Sigmoid colon (tissue), 7 donors: Measurements from ENCODE around the gene DYNAP. TPM values are rescaled to one million over a fixed set of nuclear protein-coding genes. Genes with fewer than 3 reads are reported as not detected.

Source experiments
- DNase-seq: peaks from one replicate; pipeline ENCODE4 v3.0.0-alpha.2; 2019
- H3K27ac ChIP-seq, 4 donors: fragments of 200-600 bp; sonication (generic); one replicate each; pipeline ENCODE4 v1.5.1; 2016 to 2019; ENCODE audit warnings: mild to moderate bottlenecking in 1 of 4
- H3K27me3 ChIP-seq, 3 donors: fragments of 200-600 bp; sonication (generic); one replicate each; pipeline ENCODE4 v1.5.1; 2019; ENCODE audit warnings: mild to moderate bottlenecking in 1 of 3
- H3K36me3 ChIP-seq, 4 donors: fragments of 200-600 bp; sonication (generic); one replicate each; pipeline ENCODE4 v1.5.1; 2016 to 2019
- H3K4me1 ChIP-seq, 4 donors: fragments of 200-600 bp; sonication (generic); one replicate each; pipeline ENCODE4 v1.5.1; 2017 to 2019
- H3K4me3 ChIP-seq, 4 donors: fragments of 200-600 bp; sonication (generic); one replicate each; pipeline ENCODE4 v1.5.1; 2017 to 2019; ENCODE audit warnings: mild to moderate bottlenecking in 2 of 4, moderate library complexity in 1 of 4
- H3K9me3 ChIP-seq, 4 donors: fragments of 200-600 bp in 3 of 4; sonication (generic) in 3 of 4; one replicate each; pipeline versions ENCODE4 v1.5.1 to v1.6.1; 2013 to 2019
- EP300 ChIP-seq, 4 donors: sonication (generic); formaldehyde crosslinking; IDR thresholded peaks; one replicate each; pipeline ENCODE4 v1.6.1; 2017; ENCODE audit warnings: antibody characterized with exemption in 4 of 4
- POLR2A ChIP-seq, 2 donors: fragments of 450-650 bp; IDR thresholded peaks; one replicate each; pipeline ENCODE4 v1.6.1; 2016; ENCODE audit warnings: antibody characterized with exemption in 2 of 2, mild to moderate bottlenecking in 2 of 2, moderate library complexity in 2 of 2
- POLR2AphosphoS5 ChIP-seq, 4 donors: sonication (generic); formaldehyde crosslinking; IDR thresholded peaks; one replicate each; pipeline ENCODE4 v1.6.1; 2017; ENCODE audit warnings: antibody characterized with exemption in 4 of 4
- WGBS, 2 donors: extraction: QIAGEN DNeasy Blood & Tissue Kit; methylation state at CpG; one replicate each; pipeline ENCODE4 v1.1.7; 2013; 5-methylcytosine and 5-hydroxymethylcytosine counted together
- intact Hi-C: fragments of 100-400 bp; cut with DNase I; formaldehyde crosslinking; loops from one replicate; pipeline ENCODE4 v1.15.1; 2023
- polyA plus RNA-seq, 3 donors: library from polyadenylated mRNA; stranded (reverse); fragments of 200-250 nt; gene quantifications; one replicate each; pipeline ENCODE4 v1.2.3, GENCODE V29; 2013
- total RNA-seq, 4 donors: library from RNA; depleted of rRNA; stranded (reverse); fragments of >200 nt; gene quantifications; one replicate each; pipeline ENCODE4 v1.1.0, GENCODE V29; 2016
- TF ChIP-seq, protein P1 (sequence below), 4 experiments: fragments of 450-650 bp in 3 of 4; fragments of 200-600 bp in 1 of 4; IDR thresholded peaks; one replicate each; pipeline ENCODE4 v1.5.1; 2016 to 2019; ENCODE audit warnings: antibody characterized with exemption in 4 of 4, mild to moderate bottlenecking in 3 of 4, moderate library complexity in 2 of 4
- donor health status: healthy with polysubstance abuse.
- donor health status: Bipolar disorder and iron deficiency.
- donor health status: healthy.

DYNAP gene, protein sequence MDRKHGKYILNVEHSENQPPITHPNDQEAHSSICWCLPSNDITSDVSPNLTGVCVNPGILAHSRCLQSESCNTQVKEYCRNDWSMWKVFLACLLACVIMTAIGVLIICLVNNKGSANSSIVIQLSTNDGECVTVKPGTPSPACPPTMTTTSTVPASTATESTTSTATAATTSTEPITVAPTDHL
- total RNA-seq: not detected
- polyA plus RNA-seq: not detected

DNA sequence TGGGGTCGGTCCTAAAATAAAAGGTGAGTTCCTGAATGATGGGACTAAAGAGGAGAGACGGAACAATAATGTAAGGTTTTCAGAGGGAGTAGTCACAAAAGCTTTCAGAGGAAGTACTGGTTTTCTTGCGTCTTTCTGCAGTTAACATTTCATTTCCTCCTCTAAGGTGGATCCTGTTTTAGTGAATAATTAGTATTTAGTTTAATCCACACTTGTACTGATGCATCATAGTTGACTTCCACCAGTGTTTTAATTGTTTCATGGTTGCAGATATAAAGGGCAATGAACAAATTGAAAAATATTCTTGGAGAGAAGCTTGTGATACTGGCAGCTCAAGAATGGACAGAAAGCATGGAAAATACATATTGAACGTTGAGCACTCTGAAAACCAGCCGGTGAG is at the start of gene DYNAP:
Gene DYNAP (plus strand): TSS at position 301 of the 400 bp plus-strand sequence. CDS start 38 bp downstream, at position 339.
- DNase-seq: no peak
- Histone ChIP-seq H3K4me1 (no peaks in the 10 kb centered on the region), H3K9me3 (no peaks in the 10 kb centered on the region), H3K4me3 (no peak within 1 kb of the TSS), H3K27ac (no peak within 1 kb of the TSS), H3K27me3 (no peaks in the 10 kb centered on the region), H3K36me3 (no peaks in the 10 kb centered on the region)
- 85 to 90% methylated on average over 5 of the region's 5 CpGs for WGBS, 2 donors
- intact Hi-C loops: no loop called here
- TF ChIP-seq EP300 (IDR thresholded peaks at IDR 0.05) (no peak), POLR2A (IDR thresholded peaks at IDR 0.05) (no peak), POLR2AphosphoS5 (IDR thresholded peaks at IDR 0.05) (no peak)
- TF ChIP-seq, protein P1, sequence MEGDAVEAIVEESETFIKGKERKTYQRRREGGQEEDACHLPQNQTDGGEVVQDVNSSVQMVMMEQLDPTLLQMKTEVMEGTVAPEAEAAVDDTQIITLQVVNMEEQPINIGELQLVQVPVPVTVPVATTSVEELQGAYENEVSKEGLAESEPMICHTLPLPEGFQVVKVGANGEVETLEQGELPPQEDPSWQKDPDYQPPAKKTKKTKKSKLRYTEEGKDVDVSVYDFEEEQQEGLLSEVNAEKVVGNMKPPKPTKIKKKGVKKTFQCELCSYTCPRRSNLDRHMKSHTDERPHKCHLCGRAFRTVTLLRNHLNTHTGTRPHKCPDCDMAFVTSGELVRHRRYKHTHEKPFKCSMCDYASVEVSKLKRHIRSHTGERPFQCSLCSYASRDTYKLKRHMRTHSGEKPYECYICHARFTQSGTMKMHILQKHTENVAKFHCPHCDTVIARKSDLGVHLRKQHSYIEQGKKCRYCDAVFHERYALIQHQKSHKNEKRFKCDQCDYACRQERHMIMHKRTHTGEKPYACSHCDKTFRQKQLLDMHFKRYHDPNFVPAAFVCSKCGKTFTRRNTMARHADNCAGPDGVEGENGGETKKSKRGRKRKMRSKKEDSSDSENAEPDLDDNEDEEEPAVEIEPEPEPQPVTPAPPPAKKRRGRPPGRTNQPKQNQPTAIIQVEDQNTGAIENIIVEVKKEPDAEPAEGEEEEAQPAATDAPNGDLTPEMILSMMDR (IDR thresholded peaks at IDR 0.05): no peak

DNA sequence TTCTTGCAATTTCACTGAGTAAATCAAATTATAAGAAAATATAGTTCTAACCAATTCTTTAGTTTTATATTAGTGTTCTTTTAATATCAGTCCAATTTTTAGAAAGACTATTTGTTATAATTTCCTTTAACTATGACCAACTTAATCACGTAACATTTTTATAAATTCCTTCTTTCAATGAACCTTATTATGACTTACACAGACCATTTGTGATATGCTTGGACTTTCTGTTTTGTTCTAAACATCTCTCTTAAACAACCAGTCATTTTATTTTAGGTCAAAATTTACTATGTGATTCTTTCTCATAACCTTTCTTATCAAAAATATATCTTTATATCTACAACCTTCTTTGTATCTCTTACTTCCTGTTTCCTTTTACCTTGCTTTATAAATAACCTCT is 39.5 kb upstream of the DYNAP start:
- DNase-seq: no peak
- Histone ChIP-seq H3K27me3 (no peaks in the 10 kb centered on the region), H3K4me3 (no peak overlapping the region), H3K36me3 (no peaks in the 10 kb centered on the region), H3K9me3 (no peaks in the 10 kb centered on the region), H3K4me1 (no peaks in the 10 kb centered on the region), H3K27ac (no peak overlapping the region)
- TF ChIP-seq POLR2AphosphoS5 (IDR thresholded peaks at IDR 0.05): no peak
- TF ChIP-seq EP300 (IDR thresholded peaks at IDR 0.05): no peak
- TF ChIP-seq, protein P1 (IDR thresholded peaks at IDR 0.05): no peak
- TF ChIP-seq POLR2A (IDR thresholded peaks at IDR 0.05): no peak
- intact Hi-C loops: no loop called here
- 96 to 97% methylated on average over 1 of the region's 1 CpG for WGBS, 2 donors

DNA sequence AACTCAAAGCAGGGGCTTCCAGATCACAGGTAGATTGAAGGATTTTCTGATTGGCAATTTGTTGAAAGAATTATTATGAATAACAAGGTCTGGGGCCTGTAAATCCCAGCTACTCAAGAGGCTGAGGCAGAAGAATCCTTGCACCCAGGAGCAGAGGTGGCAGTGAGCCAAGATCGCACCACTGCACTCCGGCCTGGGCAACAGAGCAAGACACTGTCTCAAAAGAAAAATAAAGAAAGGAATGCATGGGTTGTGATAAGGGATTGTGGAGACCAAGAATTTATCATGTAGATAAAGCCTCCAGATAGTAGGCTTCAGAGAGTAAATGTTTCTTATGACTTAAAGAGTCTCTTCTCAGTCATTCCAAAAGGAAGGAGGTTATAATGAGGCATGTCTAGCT is 35.8 kb upstream of the DYNAP start:
- WGBS, 2 donors: 92 to 93% methylated on average over 2 of the region's 2 CpGs

DNA sequence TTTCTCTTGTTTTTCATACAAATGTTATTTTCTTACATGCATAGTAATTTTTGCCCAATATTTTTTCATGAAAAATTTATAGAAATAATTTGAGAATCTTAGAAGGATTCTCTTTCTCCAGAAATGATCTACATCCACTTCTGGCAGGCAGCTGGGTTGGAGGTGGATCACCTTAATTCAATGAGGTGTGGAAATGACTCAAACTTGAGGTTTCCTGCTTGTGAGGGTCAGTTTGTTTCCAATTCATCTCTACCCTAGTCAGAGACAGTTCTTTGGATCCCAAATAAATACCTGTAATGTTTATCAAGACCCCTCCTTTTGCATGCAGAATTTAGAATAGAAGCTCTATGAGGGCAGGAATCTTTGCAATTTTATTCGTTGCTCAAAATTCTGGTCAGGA is 35.0 kb upstream of the DYNAP start:
- TF ChIP-seq, protein P1 (IDR thresholded peaks at IDR 0.05): no peak
- no peak for TF ChIP-seq POLR2AphosphoS5 (IDR thresholded peaks at IDR 0.05)
- no peak for TF ChIP-seq EP300 (IDR thresholded peaks at IDR 0.05)
- no peak for TF ChIP-seq POLR2A (IDR thresholded peaks at IDR 0.05)
- H3K4me3 ChIP-seq: no peak overlapping the region
- H3K27me3 ChIP-seq: no peaks in the 10 kb centered on the region
- H3K27ac ChIP-seq: no peak overlapping the region
- 36 to 79% methylated on average over 1 of the region's 1 CpG for WGBS, 2 donors
- no peaks in the 10 kb centered on the region for H3K4me1 ChIP-seq
- no peaks in the 10 kb centered on the region for H3K9me3 ChIP-seq
- intact Hi-C loops: no loop called here
- no peaks in the 10 kb centered on the region for H3K36me3 ChIP-seq
- DNase-seq: no peak

More for the DNA sequence above, 35.8 kb upstream of the DYNAP start:
- Histone ChIP-seq H3K4me3 (no peak overlapping the region), H3K36me3 (no peaks in the 10 kb centered on the region), H3K27me3 (no peaks in the 10 kb centered on the region), H3K27ac (no peak overlapping the region), H3K4me1 (no peaks in the 10 kb centered on the region), H3K9me3 (no peaks in the 10 kb centered on the region)
- TF ChIP-seq EP300 (IDR thresholded peaks at IDR 0.05): no peak
- no peak for TF ChIP-seq POLR2A (IDR thresholded peaks at IDR 0.05)
- TF ChIP-seq, protein P1 (IDR thresholded peaks at IDR 0.05): no peak
- no peak for TF ChIP-seq POLR2AphosphoS5 (IDR thresholded peaks at IDR 0.05)
- DNase-seq: no peak
- intact Hi-C loops: no loop called here

DNA sequence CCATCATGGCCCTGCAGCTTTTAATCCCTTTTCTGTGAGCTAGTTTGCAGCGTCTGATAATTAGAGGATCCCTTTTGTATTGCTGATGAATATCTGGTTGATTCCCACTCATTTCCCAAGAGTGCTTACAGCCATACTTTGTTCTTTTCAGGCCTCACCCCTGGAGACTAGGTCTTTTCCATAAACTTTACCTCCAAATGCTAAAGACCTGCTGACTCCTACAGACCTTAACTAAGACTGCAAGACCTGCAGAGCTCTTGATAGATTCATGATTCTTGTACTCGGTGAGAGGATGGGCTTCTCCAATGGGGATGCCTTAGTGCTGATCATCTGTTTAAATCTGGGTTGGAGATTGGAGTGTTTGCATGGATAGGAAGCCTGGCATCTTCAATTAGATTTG is 33.1 kb upstream of the DYNAP start:
- Histone ChIP-seq H3K36me3 (no peaks in the 10 kb centered on the region), H3K4me1 (no peaks in the 10 kb centered on the region), H3K9me3 (no peaks in the 10 kb centered on the region), H3K27me3 (no peaks in the 10 kb centered on the region), H3K27ac (no peak overlapping the region), H3K4me3 (no peak overlapping the region)
- 86 to 93% methylated on average over 2 of the region's 2 CpGs for WGBS, 2 donors
- intact Hi-C loops: no loop called here
- DNase-seq: no peak
- no peak for TF ChIP-seq EP300 (IDR thresholded peaks at IDR 0.05)
- TF ChIP-seq POLR2AphosphoS5 (IDR thresholded peaks at IDR 0.05): no peak
- TF ChIP-seq, protein P1 (IDR thresholded peaks at IDR 0.05): no peak
- no peak for TF ChIP-seq POLR2A (IDR thresholded peaks at IDR 0.05)
